GM21576 (cell line): Measurements from ENCODE around the gene COPRS.

Experiments
- ATAC-seq: cut with Tn5 transposase; IDR thresholded peaks from one replicate; pipeline ENCODE4 v1.9.1; 2021; ENCODE audit warnings: mild to moderate bottlenecking, moderate library complexity; ENCODE audit not compliant: unreplicated experiment

The COPRS gene

DNA sequence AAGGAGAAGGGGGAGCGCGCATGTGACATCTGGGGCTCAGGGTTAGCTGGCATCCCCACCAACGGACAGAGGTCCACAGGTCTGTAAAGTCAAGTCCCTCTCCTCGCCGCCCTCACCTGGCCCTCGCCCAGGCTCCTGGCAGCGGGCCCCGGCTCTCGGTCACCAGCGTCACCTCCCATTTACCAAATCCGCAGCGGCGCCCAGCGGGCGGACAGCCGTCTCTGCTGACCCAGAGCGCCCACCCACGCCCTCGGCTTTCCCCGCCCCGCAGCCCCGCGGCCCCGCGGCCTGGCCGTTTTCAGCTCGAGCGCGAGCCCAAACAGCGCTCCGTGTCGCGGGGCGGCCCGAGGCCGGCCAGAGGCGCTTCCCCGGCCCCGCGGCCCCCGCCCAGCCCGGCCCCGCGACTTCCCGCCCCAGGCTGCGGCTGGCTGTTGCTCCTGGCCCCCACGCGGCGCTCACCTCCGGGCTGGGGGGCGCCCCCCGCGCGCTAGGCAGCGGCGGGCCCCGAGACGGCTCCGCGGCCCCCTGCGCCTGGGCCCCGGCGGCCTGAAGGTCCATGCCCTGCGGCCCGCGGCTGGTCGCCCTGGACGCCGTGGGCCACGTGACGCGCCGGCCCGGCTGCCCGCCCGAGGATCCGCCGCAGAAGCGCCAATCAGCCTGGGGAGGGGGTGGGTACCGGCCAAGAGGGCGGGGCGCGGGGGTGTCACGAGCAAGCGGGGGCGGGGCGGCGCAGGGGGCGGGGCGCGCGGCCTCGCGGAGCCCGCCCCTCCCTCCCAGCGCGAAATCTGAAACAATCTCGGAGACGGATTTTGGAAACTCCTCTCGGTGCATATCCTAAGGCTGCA, at the start of gene COPRS:
TSS of gene COPRS (minus strand) at position 603 of the 845 bp plus-strand sequence. CDS start at position 558, 45 bp downstream.
- peak; percentile 60 for ATAC-seq

GRCh38 chr17:31908386-31908785, 49.3 kb upstream of the COPRS start:
- no peak for ATAC-seq

DNA sequence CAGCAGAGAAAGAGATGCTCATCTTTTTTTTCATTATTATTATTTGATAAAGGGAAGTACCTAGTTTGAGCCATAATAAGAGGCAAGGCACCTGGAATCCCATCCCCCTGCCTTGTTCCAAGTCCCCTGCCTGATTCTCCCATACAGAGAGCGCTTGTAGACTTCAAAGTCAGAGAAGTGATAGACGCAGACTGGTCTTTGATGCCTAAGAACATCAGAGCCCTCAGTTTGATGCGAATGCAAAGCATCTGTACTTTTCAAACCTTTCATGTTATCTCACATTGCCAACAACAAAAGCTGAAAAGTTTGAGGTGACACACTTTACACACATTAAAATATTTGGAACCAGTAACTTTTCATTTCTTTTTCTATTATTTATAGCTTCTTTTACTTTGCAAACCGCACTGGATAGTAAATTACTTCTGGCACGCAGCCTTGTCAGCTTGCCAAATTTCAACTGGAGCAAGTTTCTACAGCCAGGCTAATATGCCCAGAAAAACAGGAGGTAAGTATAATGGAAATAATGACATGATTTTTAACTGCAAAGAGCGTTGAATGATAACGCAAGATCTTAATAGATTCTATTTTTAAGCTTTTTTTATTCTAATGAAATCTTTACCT, 48.4 kb upstream of the COPRS start:
- ATAC-seq: no peak

GRCh38 chr17:31903401-31903800, 44.4 kb upstream of the COPRS start:
- no peak for ATAC-seq

- ATAC-seq: no peak
Observed at GRCh38 chr17:31902693-31903092, 43.6 kb upstream of the COPRS start.

GRCh38 chr17:31900877-31901276, 41.8 kb upstream of the COPRS start:
- ATAC-seq: no peak

DNA sequence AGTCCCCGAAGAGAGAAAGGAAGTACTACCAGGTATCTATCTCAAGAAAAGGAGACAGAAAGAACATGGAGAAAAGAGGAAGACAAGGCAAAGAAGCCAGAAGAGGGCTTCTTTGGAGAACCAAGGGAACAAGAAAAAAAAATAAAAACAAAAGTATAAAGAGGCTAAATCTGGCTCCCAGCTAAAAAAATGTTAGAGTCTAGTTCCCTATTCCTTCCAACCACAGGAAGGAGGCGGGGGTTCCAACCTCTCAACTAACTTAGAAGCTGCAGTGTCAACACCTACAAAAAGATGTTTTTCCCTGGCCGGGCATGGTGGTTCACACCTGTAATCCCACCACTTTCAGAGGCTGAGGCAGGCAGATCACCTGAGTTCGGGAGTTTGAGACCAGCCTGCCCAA, 29.1 kb upstream of the COPRS start:
- ATAC-seq: no peak

DNA sequence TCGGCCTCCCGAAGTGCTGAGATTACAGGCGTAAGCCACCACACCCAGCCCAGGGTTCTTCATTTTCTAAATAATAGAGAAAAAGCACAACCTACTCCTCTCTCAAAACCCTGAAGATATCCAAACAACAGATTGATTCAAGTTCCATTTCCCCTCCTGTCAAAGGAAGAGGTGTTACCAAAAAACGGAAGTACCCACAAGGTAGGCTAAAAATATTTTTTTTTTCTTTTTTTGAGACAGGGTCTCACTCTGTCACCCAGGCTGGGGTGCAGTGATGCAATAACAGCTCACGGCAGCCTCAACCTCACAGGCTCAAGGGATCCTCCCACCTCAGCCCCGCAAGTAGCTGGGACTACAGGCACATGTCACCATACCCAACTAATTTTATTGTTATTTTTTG, 23.5 kb upstream of the COPRS start:
- no peak for ATAC-seq

DNA sequence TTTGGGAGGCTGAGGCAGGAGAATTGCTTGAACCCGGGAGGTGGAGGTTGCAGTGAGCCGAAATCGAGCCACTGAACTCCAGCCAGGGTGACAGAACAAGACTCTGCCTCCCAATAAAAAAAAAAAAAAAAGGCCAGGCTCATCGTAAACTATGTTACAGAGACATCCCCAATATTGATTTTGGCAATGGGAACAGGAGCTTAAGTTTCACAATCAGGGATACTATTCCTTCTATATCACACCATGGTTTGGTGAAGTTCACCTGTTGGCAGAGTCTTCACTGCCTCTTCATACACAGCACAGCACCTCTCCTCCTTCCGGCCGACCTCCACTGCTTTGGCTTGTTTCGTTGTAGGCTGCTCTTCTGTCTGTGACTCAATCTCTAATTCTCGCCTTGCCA, 21.3 kb upstream of the COPRS start:
- no peak for ATAC-seq

- no peak for ATAC-seq
Observed at GRCh38 chr17:31878703-31879073, 19.6 kb upstream of the COPRS start.

DNA sequence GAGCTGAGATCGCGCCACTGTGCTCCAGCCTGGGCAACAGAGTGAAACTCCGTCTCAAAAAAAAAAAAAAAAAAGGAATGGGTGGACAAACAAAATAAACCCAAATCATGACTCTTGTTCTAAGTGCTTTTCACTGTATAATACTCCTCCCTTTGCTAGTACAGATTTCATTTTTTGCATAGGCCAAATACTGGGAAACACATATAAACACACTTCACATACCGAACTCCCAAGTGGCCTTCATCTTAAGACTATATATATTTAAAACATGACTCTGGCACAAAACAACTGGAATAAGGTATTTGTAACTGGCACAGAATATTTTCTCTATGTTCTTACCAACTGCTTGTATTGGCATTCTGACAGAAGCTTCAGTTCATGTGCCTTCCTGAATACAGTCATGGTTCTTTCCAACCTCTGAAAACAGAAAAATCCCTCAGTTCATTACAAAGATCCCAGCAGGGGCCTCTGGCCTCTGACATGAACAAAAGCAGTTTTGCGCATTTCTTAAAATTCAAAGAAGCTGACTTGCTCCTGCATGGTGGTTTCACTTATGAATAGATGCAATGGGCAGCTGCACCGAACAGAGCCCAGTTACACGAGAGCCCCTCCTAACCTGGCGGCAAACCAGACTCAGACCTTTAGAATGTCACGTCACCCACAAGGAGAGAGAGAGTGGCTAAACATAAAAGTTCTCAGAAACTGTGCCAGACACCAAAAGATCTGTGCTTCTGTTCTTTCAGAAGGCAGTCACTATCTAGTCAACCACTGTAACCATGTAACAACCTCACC, 19.1 kb upstream of the COPRS start:
- ATAC-seq: no peak

DNA sequence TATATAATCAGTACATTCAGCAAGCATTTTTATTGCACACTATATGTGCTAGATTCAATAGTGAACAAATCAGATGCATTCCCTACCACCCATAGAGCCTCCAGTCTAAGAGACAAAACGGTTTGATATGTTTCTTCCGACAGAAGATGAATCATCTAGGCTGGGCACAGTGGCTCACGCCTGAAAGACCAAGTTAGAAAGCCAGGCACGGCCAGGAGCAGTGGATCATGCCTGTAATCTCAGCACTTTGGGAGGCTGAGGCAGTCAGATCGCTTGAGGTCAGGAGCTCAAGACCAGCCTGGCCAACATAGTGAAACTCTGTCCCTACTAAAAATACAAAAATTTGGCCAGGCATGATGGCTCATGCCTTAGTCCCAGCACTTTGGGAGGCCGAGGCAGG, 18.3 kb upstream of the COPRS start:
- no peak for ATAC-seq

DNA sequence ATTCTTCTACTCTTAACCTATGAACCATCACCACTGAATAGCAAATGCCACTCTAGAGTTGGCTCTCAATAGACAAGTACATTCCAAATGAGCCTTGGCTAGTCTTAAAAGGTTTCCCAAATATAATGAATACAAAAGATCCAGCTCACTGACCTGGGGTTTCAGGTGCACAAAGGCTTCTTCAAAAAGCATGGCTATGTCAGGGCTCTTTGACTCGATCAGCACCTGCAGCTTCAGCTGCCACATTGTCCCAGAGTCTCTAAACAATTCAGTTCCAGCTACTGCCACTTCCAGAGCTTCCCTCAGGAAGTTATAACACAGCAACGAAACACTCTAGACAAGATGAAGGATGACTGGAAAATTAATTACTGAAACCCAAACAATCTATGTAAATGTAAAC, 16.0 kb upstream of the COPRS start:
- ATAC-seq: no peak

GRCh38 chr17:31869797-31870568, 10.9 kb upstream of the COPRS start:
- no peak for ATAC-seq

- no peak for ATAC-seq
Observed at GRCh38 chr17:31869031-31869430, 10.0 kb upstream of the COPRS start.

- ATAC-seq: peak; percentile 11
Observed at GRCh38 chr17:31859487-31860008, 504 bp upstream of the COPRS start.

DNA sequence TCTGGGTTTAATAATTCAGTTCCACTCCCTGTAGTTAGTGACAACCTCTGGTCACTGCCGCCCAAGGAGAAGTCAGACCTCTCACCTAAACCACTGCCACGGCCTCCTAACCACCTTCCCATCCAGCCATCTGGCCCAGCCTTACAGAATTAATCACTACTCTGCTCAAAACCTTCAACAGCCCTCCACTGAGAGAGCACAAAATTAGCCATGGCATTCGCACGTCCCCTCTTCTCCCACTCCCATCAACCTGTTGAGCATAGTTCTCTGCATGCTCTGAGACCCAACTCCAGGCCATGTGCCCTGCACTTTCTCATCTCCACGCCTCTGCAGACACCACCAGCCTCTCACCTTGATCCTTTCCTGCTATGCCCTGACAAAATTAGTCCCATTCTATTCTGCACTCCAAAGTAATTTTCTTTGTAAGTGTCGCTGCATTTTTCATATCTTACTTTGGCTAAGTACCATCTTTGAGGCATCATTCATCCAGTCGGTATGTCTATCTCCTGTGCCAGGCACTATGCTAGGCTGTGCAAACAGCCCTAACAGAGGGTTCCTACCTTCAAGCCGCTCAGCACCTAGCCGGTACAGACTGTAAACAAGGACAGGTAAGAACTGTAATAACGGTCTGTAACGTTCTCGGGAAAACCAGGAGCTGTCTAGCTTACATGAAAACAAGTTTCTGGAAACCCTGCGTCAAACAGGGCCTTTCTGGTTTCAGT, 963 bp downstream of the COPRS start:
- no peak for ATAC-seq

- no peak for ATAC-seq
Observed at GRCh38 chr17:31856750-31857149, 2.3 kb downstream of the COPRS start.

GRCh38 chr17:31854672-31855071, 4.4 kb downstream of the COPRS start:
- no peak for ATAC-seq

DNA sequence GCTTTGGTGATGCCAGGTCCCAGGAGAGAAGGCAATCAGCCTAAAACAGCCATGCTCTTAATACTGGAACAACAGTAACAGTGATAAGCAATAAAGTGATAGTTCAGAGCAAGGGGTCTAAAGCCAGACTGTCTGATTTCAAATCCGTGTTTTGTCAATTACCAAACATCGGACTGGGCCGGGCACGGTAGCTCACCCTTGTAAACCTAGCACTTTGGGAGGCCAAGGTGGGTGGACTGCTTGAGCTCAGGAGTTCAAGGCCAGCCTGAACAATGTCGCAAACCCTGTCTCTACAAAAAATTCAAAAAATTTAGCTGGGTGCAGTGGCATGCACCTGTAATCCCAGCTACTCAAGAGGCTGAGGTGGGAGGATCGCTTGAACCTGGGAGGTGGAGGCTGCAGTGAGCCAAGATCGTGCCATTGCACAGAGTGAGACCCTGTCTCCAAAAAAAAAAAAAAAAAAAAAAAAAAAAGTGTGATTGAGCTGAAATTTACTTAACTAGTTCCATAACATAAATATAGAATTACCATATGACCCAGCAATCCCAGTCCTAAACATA, 5.1 kb downstream of the COPRS start:
- ATAC-seq: no peak
